NCI-H2107 treated with DMSO at 0.1 percent for 48 hours (cell line): Measurements from ENCODE around the gene ZBTB48.

Experiments
- DNase-seq: peaks from one replicate; lab custom pipeline; 2025; ENCODE audit not compliant: unreplicated experiment; lab: John Stamatoyannopoulos, UW

Gene ZBTB48

DNA sequence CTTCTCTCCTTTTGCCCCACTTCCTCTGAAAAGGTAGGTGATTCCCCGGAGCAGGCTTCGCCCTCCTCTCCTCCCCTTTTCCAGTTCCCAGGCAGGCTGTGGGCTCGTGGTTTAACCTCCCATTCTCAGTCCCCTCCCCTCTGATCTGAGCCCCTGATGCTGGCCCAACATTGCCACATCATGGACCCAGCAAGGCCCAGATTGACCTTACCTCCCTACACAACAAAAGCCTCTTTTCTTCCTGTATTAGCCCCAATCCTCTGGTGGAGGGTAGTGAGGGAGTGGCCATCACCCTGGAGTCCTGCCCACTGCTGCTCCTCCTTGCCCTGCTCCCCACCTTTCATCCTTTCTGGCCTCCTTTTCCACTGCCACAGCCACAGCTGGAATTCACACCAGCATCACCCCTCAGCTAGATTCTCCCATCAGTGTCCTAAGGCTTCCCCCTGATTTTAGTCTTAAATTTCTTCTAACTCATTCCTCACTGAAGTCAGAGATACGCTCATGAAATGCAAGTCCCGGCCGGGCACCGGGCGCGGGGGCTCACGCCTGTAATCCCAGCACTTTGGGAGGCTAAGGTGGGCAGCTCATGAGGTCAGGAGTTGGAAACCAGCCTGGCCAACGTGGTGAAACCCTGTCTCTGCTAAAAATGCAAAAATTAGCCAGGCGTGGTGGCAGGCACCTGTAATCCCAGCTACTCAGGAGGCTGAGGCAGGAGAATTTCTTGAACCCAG lies 7.0 kb upstream of the ZBTB48 start:
- no peak for DNase-seq

GRCh38 chr1:6574025-6574620 lies 5.7 kb upstream of the ZBTB48 start:
- no peak for DNase-seq

DNA sequence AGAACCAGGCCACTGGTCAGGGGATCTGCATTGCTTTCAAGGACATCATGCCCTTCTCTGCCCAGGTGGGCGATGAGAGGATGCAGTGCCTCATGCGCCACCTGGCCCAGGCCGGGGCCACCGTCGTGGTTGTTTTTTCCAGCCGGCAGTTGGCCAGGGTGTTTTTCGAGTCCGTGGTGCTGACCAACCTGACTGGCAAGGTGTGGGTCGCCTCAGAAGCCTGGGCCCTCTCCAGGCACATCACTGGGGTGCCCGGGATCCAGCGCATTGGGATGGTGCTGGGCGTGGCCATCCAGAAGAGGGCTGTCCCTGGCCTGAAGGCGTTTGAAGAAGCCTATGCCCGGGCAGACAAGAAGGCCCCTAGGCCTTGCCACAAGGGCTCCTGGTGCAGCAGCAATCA lies 5.0 kb upstream of the ZBTB48 start:
- no peak for DNase-seq

DNA sequence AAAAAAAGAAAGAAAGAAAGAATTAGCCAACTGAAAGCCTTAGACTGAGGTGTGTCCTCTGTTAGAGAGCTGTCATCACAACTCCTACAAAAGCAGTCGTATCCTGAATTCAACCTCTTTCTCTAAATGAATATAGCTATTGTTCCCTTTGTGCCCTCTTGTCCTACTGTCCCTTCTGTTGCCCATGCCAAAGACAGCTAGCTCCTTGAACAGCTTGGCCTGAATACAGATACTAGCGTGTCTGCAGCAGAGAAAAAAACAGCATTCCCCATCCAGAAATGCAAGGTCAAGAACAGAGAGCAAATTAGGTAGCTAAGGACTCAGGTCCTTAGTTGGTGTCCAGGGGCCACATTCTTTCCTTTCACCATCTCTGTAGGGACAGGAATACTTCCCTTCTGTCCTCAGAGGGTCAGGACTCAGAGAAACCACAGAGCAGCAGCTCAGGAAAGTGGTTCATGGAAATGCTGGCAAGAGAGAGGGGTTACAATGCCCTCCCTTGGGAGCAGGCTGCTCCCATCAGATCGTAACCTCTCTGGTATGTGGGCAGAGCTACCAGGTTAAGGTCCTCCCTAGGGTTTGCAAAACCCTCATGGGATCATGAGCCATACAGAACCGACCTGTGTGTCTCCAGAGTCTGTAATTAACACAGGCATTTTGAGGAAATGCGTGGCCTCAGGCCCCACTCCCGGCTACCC lies 1.8 kb upstream of the ZBTB48 start:
- DNase-seq = no peak

DNA sequence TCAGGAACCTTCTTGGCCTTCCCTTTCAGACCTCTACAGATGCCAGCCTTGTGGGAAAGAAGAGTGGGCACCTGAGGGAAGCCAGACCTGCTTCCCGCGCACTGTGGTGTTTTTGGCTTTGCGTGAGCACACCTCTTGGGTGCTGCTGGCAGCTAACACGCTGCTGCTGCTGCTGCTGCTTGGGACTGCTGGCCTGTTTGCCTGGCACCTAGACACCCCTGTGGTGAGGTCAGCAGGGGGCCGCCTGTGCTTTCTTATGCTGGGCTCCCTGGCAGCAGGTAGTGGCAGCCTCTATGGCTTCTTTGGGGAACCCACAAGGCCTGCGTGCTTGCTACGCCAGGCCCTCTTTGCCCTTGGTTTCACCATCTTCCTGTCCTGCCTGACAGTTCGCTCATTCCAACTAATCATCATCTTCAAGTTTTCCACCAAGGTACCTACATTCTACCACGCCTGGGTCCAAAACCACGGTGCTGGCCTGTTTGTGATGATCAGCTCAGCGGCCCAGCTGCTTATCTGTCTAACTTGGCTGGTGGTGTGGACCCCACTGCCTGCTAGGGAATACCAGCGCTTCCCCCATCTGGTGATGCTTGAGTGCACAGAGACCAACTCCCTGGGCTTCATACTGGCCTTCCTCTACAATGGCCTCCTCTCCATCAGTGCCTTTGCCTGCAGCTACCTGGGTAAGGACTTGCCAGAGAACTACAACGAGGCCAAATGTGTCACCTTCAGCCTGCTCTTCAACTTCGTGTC lies 995 bp upstream of the ZBTB48 start:
- no peak for DNase-seq

GRCh38 chr1:6580119-6580592 lies 362 bp downstream of the ZBTB48 start:
- no peak for DNase-seq

DNA sequence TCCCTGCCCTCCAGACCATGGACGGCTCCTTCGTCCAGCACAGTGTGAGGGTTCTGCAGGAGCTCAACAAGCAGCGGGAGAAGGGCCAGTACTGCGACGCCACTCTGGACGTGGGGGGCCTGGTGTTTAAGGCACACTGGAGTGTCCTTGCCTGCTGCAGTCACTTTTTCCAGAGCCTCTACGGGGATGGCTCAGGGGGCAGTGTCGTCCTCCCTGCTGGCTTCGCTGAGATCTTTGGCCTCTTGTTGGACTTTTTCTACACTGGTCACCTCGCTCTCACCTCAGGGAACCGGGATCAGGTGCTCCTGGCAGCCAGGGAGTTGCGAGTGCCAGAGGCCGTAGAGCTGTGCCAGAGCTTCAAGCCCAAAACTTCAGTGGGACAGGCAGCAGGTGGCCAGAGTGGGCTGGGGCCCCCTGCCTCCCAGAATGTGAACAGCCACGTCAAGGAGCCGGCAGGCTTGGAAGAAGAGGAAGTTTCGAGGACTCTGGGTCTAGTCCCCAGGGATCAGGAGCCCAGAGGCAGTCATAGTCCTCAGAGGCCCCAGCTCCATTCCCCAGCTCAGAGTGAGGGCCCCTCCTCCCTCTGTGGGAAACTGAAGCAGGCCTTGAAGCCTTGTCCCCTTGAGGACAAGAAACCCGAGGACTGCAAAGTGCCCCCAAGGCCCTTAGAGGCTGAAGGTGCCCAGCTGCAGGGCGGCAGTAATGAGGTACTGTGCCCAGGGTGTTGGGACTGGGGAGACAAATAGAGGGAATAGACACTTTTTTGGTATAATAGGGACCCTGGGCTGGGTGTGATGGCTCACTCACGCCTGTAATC lies 1.0 kb downstream of the ZBTB48 start:
- no peak for DNase-seq

DNA sequence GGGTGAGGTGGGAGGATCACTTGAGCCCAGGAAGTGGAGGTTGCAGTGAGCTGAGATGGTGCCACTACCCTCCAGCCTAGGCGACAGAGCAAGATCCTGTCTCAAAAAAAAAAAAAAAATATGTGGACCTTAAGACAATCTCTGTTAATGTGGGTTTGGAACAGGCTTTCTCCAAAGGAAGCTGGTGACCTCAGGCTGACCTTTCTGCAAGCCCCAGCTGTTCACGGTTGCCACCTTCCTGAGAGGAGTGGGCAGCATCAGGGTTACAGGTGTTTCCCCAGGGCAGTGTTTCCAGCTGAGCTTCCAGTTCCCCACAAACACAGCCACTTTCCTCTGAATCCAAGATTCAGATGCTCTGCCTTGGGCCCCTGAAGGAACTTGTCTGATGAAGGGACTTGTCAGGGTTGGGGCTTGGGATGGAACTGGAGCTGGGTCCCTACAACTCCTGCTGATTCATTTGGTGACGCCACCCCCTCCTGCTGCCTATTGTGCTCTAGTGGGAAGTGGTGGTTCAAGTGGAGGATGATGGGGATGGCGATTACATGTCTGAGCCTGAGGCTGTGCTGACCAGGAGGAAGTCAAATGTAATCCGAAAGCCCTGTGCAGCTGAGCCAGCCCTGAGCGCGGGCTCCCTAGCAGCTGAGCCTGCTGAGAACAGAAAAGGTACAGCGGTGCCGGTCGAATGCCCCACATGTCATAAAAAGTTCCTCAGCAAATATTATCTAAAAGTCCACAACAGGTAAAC lies 1.9 kb downstream of the ZBTB48 start:
- no peak for DNase-seq

- no peak for DNase-seq
These were observed 2.6 kb downstream of the ZBTB48 start for GRCh38 chr1:6582370-6582769.

DNA sequence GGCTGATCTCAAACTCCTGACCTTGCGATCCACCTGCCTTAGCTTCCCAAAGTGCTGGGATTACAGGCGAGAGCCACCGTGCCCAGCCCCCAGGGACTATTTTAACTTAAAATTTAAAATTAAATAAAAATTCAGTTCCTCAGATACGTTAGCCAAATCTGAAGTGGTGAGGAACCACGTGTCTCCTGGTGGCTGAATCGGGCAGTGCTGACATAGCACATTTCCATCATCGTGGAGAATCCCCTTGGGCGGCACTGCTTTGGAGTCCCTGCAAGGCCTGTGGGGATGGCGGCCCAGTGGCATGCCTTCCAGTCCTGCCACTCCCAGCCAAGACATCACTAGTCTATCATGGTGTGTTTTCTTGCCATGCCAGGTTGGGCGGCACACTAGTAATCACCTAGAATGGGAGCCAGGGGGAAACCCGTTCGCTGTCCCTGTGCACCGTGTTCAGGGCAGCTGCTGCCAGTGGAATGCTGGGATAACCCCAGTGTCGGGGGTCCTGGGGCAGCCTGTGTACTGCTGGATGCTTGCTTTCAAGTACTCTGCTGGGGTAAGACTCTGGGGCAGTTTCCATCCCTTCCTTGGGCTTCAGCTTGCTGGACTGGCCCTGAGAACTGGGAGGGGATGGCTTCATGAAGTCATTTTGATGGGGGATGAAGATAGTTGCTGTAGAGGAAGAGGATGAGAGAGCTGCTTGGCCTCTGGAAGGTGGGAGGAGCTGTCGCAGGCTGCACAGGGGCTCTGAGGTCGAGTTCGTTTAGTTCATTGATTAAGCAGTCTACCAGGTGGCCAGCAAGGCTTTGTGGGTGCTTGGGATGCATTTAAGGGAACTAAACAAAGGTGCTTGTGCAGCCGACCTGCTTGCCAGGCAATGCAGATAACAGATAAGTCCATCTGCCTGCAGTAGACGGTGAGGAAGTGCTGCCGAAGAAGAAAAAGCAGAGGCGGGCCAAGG lies 4.6 kb downstream of the ZBTB48 start:
- DNase-seq = no peak

- DNase-seq = no peak
These were observed 5.4 kb downstream of the ZBTB48 start for GRCh38 chr1:6585081-6585722.

DNA sequence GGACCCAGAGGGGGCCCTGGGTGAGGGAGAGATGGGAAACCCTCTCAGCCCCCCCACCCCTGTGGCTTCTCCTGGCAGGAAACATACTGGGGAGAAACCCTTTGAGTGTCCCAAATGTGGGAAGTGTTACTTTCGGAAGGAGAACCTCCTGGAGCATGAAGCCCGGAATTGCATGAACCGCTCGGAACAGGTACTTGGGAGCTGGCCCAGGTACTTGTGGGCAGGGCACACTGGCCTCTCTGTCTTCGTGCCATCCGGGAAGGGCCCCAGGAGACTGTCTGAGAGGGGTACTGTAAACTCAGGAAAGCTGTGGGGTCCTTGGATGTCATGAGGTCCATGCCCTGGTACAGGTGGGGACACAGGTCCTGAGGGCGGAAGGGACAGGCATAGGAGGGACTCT lies 6.0 kb downstream of the ZBTB48 start:
- DNase-seq = no peak

GRCh38 chr1:6586404-6586816 lies 6.6 kb downstream of the ZBTB48 start:
- DNase-seq = no peak

- DNase-seq = no peak
These were observed 7.6 kb downstream of the ZBTB48 start for GRCh38 chr1:6587261-6588005.

- DNase-seq = no peak
These were observed 8.5 kb downstream of the ZBTB48 start for GRCh38 chr1:6588128-6588892.

GRCh38 chr1:6588893-6589520 lies 9.2 kb downstream of the ZBTB48 start:
- no peak for DNase-seq
